ENCODE data around the gene ILDR2.

Gene ILDR2, protein sequence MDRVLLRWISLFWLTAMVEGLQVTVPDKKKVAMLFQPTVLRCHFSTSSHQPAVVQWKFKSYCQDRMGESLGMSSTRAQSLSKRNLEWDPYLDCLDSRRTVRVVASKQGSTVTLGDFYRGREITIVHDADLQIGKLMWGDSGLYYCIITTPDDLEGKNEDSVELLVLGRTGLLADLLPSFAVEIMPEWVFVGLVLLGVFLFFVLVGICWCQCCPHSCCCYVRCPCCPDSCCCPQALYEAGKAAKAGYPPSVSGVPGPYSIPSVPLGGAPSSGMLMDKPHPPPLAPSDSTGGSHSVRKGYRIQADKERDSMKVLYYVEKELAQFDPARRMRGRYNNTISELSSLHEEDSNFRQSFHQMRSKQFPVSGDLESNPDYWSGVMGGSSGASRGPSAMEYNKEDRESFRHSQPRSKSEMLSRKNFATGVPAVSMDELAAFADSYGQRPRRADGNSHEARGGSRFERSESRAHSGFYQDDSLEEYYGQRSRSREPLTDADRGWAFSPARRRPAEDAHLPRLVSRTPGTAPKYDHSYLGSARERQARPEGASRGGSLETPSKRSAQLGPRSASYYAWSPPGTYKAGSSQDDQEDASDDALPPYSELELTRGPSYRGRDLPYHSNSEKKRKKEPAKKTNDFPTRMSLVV

DNA sequence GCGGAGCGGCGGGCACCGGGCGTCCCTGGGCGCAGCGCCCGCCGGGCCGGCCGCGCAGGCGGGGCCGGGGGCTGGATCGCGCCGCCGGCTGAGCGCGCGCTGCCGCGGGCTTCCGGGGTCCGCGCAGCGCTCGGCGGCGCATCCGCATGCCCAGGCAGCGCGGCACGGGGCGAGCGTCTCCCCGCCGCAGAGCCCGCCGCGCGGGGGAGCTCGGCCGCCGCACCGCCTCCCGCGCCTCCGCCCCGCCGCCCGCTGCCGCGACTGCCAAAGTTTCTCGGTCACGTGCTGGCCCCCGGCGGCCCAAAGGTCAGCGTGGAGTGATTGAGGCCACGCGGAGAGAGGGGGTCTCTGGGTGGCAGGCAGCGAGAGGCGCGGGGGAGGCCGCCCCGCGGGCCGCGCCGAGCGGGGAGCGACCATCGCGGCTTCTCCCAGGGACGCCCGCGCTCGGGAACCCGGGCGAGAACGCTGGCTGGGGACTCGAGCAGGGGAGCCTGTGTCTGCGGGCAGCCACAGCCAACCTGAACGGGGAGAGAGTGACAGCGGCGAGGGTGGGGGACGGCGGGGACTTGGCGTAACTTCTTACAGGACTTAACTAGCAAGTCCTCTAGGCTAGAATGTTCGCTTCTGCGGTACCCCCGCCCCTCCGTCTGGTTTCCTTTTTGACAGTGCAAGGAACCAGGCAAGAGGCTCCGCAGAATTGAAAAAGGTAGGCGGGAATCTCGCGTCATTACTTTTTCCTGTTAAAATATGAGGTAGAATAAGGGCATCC, at the start of gene ILDR2:
TSS of gene ILDR2 (minus strand) at position 180 of the 769 bp plus-strand sequence. CDS start 272 bp downstream, outside the sequence.
- Mint-ChIP-seq H3K9me3 (no peaks in the 10 kb centered on the region), H3K27ac (peak within 1 kb of the TSS; percentile 80), H3K36me3 (ENCODE audit: low read depth) (no peaks in the 10 kb centered on the region), H3K4me1 (ENCODE audit: low read depth) (peaks cover 40% of the 10 kb centered on the region), H3K27me3 (peaks cover 30% of the 10 kb centered on the region), H3K4me3 (peak within 1 kb of the TSS; percentile 84)
- DNase-seq: peak; percentile 84

- peaks cover 28% of the 10 kb centered on the region for H3K27me3 Mint-ChIP-seq
- no peak overlapping the region for H3K4me3 Mint-ChIP-seq
- no peak for DNase-seq
- H3K9me3 Mint-ChIP-seq: no peaks in the 10 kb centered on the region
- no peaks in the 10 kb centered on the region for H3K36me3 Mint-ChIP-seq (ENCODE audit: low read depth)
- H3K4me1 Mint-ChIP-seq (ENCODE audit: low read depth): no peaks in the 10 kb centered on the region
- no peak overlapping the region for H3K27ac Mint-ChIP-seq
These were observed 47.0 kb upstream of the ILDR2 start for GRCh38 chr1:167022384-167022783.

DNA sequence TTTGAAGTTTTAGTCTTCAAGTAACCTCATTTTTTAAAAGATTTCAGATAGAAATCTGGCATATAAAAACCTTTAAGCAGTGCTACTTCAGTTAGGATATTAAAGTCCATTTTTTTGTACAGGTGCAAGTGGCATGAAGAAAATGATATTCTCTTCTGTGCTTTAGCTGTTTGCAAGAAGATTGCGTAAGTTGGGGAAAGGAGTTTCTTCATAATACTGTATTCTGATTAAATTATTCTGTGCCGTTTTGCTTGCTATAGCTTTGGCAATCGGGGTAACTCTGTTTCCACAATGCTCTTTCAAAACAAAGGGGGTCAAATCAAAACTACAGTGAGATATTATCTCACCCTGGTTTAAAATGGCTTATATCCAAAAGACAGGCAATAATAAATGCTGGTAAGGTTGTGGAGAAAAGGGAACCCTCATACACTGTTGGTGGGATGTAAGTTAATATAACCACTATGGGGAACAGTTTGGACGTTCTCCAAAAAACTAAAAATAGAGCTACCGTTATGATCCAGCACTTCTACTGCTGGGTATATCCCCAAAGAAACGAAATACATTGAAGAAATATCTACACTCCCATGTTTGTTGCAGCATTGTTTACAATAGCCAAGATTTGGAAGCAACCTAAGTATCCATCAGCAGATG, 40.9 kb upstream of the ILDR2 start:
- no peaks in the 10 kb centered on the region for H3K4me1 Mint-ChIP-seq (ENCODE audit: low read depth)
- no peaks in the 10 kb centered on the region for H3K36me3 Mint-ChIP-seq (ENCODE audit: low read depth)
- no peak overlapping the region for H3K27ac Mint-ChIP-seq
- H3K27me3 Mint-ChIP-seq: peaks cover 16% of the 10 kb centered on the region
- DNase-seq: no peak
- no peaks in the 10 kb centered on the region for H3K9me3 Mint-ChIP-seq
- H3K4me3 Mint-ChIP-seq: no peak overlapping the region

DNA sequence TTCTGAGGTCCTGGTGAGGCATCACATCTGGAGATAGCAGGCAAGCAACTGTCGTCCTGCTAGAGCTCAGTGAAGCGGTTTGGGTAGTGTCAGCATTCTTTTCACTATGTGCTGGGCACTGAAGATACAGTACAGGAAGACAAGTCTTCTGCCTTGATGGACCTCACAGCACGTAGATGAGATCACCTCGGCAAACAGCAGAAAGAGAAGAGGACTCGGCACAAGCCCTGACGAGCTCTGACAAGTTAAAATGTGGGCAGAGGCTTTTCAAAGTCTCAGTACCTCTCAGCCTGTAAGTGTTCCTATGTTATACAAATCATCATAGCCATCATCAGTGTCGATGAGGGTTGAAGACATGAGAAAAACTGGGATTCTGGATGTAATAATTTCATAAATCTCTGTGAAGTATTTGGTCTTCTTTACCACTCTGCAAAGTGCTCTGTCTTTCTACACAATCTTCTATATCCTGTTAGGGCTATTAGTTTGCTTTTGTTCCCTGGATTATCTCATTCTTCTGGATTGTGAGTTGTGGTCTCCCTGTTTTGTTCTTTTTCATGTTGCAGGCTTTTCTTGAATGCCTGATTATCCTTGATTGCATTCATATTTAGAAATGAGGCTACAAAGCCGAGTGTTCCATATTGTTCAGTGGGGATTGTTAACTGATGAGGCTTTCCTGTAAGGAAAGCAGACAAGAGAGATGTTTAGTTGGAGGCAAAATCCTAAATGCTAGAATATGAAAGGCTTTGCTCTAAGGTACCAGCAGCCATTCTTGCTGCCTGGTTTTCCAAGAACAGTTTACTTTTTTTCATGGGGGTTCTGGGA, 38.0 kb upstream of the ILDR2 start:
- DNase-seq: no peak
- Mint-ChIP-seq H3K9me3 (no peaks in the 10 kb centered on the region), H3K36me3 (ENCODE audit: low read depth) (no peaks in the 10 kb centered on the region), H3K4me1 (ENCODE audit: low read depth) (peaks cover 5% of the 10 kb centered on the region), H3K4me3 (no peak overlapping the region), H3K27ac (no peak overlapping the region), H3K27me3 (peaks cover 33% of the 10 kb centered on the region)

GRCh38 chr1:167012570-167012969, 37.2 kb upstream of the ILDR2 start:
- no peak for DNase-seq
- Mint-ChIP-seq H3K27me3 (peaks cover 33% of the 10 kb centered on the region), H3K9me3 (no peaks in the 10 kb centered on the region), H3K27ac (no peak overlapping the region), H3K4me3 (no peak overlapping the region), H3K4me1 (ENCODE audit: low read depth) (peaks cover 5% of the 10 kb centered on the region), H3K36me3 (ENCODE audit: low read depth) (no peaks in the 10 kb centered on the region)

DNA sequence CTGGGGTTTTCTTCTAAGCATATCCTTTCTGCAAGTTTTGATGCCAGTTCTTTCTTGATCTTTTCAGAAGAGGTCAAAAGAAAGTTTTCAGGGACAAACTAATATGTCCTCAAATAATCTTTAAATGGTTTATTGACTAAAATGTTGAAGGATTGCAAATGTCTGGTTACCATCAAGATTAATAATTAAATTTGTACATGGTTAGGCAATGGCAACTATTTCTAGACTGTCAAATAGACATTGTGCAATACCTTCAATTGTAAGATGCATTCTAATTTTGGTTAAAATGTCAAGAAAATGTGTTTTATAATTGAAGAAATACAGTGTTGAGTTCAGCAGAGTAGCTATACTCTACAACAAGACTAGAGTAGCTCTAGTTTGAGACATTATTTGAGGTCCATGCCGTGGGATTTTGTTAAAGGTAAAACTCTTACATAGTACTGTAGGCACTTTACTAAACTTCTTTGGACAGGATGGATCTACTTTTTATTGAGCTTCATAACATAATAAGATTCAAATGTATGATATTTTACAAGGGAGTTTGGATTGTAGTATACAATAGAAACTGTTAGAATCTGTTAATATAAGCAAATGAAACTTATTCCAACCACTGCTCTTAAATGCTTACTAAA, 36.3 kb upstream of the ILDR2 start:
- Mint-ChIP-seq H3K36me3 (ENCODE audit: low read depth) (no peaks in the 10 kb centered on the region), H3K9me3 (no peaks in the 10 kb centered on the region), H3K4me1 (ENCODE audit: low read depth) (peaks cover 5% of the 10 kb centered on the region), H3K27me3 (peaks cover 33% of the 10 kb centered on the region), H3K4me3 (no peak overlapping the region), H3K27ac (no peak overlapping the region)
- DNase-seq: no peak

DNA sequence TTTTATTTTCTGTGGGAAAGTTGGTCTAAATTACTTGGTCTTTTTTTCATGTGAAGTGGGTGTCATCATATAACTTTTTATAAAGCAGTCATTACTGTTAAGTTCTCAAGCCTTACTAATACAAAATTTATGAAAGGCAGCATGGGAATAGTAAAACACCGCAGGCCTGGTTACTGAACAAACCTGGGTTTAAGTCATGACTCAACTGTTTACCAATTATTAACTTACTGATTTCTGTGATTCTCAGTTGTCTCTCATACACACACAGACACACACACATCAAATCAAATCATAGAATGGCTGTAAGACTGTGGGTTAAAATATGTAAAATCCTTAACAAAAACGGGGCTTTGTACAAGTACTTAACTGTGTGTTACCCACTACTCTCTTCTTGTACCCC, 28.4 kb upstream of the ILDR2 start:
- H3K4me1 Mint-ChIP-seq (ENCODE audit: low read depth): peaks cover 7% of the 10 kb centered on the region
- H3K4me3 Mint-ChIP-seq: no peak overlapping the region
- H3K9me3 Mint-ChIP-seq: peaks cover 8% of the 10 kb centered on the region
- H3K27ac Mint-ChIP-seq: no peak overlapping the region
- DNase-seq: no peak
- H3K36me3 Mint-ChIP-seq (ENCODE audit: low read depth): no peaks in the 10 kb centered on the region
- H3K27me3 Mint-ChIP-seq: peaks cover 12% of the 10 kb centered on the region

- Mint-ChIP-seq H3K9me3 (peaks cover 8% of the 10 kb centered on the region), H3K27ac (no peak overlapping the region), H3K4me3 (no peak overlapping the region), H3K36me3 (ENCODE audit: low read depth) (no peaks in the 10 kb centered on the region), H3K4me1 (ENCODE audit: low read depth) (peaks cover 7% of the 10 kb centered on the region), H3K27me3 (peaks cover 22% of the 10 kb centered on the region)
- DNase-seq: no peak
These were observed 27.0 kb upstream of the ILDR2 start for GRCh38 chr1:167002354-167002753.

DNA sequence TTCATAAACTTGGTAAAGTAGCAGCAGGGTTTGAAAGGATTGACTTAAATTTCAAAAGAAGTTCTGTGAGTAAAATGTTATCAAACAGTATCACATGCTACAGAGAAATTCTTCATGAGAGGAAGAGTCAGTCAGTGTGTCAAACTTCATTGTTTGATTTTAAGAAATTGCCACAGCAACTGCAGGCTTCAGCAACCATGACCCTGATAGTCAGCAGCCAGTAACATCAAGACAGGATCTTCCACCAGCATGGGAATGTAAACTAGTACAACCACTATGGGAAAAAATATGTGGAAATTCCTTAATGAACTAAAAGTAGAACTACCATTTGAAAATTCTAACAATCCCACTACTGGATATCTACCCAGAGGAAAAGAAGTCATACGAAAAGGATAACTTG, 25.2 kb upstream of the ILDR2 start:
- Mint-ChIP-seq H3K27ac (no peak overlapping the region), H3K27me3 (peaks cover 35% of the 10 kb centered on the region), H3K36me3 (ENCODE audit: low read depth) (no peaks in the 10 kb centered on the region), H3K4me1 (ENCODE audit: low read depth) (peaks cover 7% of the 10 kb centered on the region), H3K9me3 (peaks cover 8% of the 10 kb centered on the region), H3K4me3 (no peak overlapping the region)
- DNase-seq: no peak

DNA sequence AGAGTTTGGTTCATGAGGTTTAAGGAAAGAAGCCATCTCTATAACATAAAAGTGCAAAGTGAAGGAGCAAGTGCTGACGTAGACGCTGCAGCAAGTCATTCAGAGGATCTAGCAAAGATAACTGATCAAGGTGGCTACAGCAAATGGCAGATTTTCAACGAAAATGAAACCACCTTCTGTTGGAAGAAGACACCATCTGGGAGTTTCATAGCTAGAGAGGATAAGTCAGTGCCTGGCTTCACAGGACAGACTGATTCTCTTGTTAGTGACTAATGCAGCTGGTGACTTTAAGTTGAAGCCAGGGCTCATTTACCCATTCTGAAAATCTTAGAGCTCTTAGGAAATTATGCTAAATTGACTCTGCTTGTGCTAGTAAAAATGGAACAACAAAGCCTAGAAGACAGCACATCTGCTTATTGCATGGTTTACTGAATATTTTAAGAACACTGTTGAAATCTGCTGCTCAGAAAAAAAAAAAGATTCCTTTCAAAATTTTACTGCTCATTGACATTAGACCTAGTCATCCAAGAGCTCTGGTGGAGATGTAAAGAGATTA, 24.2 kb upstream of the ILDR2 start:
- H3K4me1 Mint-ChIP-seq (ENCODE audit: low read depth): peaks cover 7% of the 10 kb centered on the region
- H3K9me3 Mint-ChIP-seq: peaks cover 8% of the 10 kb centered on the region
- H3K4me3 Mint-ChIP-seq: no peak overlapping the region
- peaks cover 35% of the 10 kb centered on the region for H3K27me3 Mint-ChIP-seq
- no peak for DNase-seq
- H3K27ac Mint-ChIP-seq: no peak overlapping the region
- H3K36me3 Mint-ChIP-seq (ENCODE audit: low read depth): no peaks in the 10 kb centered on the region

DNA sequence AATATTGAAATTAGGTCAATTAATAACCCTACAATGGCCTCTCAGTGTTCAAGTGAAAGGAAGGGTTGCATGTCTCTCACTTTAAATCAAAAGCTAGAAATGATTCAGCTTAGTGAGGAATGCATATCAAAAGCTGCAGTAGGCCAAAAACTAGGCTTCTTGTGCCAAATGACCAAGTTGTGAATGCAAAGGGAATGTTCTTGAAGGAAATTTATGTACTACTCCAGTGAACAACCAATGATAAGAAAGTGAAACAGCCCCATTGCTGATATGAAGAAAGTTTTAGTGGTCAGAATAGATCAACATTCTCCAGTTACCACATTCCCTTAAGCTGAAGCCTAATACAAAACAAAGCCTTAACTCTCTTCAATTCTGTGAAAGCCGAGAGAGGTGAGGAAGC, 23.7 kb upstream of the ILDR2 start:
- no peak for DNase-seq
- H3K27ac Mint-ChIP-seq: no peak overlapping the region

GRCh38 chr1:166988974-166989515, 13.7 kb upstream of the ILDR2 start, which contains the start of gene MAEL:
TSS of gene MAEL (plus strand) at chr1:166989280. CDS start at chr1:166989353, 73 bp downstream.
- H3K36me3 Mint-ChIP-seq (ENCODE audit: low read depth): no peaks in the 10 kb centered on the region
- H3K9me3 Mint-ChIP-seq: no peaks in the 10 kb centered on the region
- H3K27me3 Mint-ChIP-seq: peaks cover 20% of the 10 kb centered on the region
- no peak for DNase-seq
- no peak within 1 kb of the TSS for H3K27ac Mint-ChIP-seq
- H3K4me1 Mint-ChIP-seq (ENCODE audit: low read depth): no peaks in the 10 kb centered on the region
- no peak within 1 kb of the TSS for H3K4me3 Mint-ChIP-seq

More for the DNA sequence above, 23.7 kb upstream of the ILDR2 start:
- H3K36me3 Mint-ChIP-seq (ENCODE audit: low read depth): no peaks in the 10 kb centered on the region
- no peak overlapping the region for H3K4me3 Mint-ChIP-seq
- H3K27me3 Mint-ChIP-seq: peaks cover 35% of the 10 kb centered on the region
- peaks cover 8% of the 10 kb centered on the region for H3K9me3 Mint-ChIP-seq
- H3K4me1 Mint-ChIP-seq (ENCODE audit: low read depth): peaks cover 7% of the 10 kb centered on the region

DNA sequence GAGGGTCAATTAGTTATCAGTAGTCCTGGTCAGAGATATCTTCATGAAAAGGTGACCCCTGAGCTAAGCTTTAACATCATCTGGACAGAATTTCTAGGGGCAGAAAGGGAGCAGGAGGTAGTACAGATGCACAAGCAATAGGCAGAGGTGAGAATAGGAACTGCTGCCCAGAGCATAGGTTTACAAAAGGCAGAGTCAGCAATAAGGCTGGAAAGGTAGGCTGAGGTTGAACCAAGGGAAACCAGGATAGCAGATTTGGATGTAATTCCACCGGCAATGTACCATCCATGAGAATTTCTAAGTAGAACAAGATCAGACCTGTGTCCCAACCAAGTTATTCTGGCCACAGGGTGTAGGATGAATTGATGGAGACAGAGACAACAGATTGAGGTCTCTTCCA, 6.2 kb upstream of the ILDR2 start:
- peaks cover 17% of the 10 kb centered on the region for H3K27me3 Mint-ChIP-seq
- H3K4me1 Mint-ChIP-seq (ENCODE audit: low read depth): peaks cover 2% of the 10 kb centered on the region
- H3K4me3 Mint-ChIP-seq: no peak overlapping the region
- no peak for DNase-seq
- no peaks in the 10 kb centered on the region for H3K36me3 Mint-ChIP-seq (ENCODE audit: low read depth)
- H3K27ac Mint-ChIP-seq: no peak overlapping the region
- no peaks in the 10 kb centered on the region for H3K9me3 Mint-ChIP-seq
